SU-DHL-6 (cell line): ENCODE results near the gene GEMIN4.

ENCODE experiments used
- H2AFZ ChIP-seq: fragments of 200-600 bp; sonication (generic); 2 replicates; pipeline ENCODE4 v1.6.1; 2014; ENCODE audit warnings: low read depth, mild to moderate bottlenecking, moderate library complexity, mixed read lengths, antibody characterized with exemption, low read length; ENCODE audit not compliant: severe bottlenecking
- H3F3A ChIP-seq: fragments of 200-600 bp; shearing (Covaris generic); 2 replicates; pipeline ENCODE4 v1.6.0; 2016; ENCODE audit warnings: antibody characterized with exemption, mild to moderate bottlenecking; ENCODE audit not compliant: insufficient read depth
- H3K27ac ChIP-seq: fragments of 200-600 bp; sonication (generic); 2 replicates; pipeline ENCODE4 v1.5.1; 2016; ENCODE audit warnings: low read depth, mild to moderate bottlenecking, low read length, moderate library complexity, mixed read lengths
- H3K27me3 ChIP-seq: fragments of 200-600 bp; sonication (generic), shearing (Covaris generic); 2 replicates; pipeline ENCODE4 v1.6.0; 2014; ENCODE audit warnings: mild to moderate bottlenecking, low read length
- H3K36me3 ChIP-seq: fragments of 200-600 bp; sonication (generic); 2 replicates; pipeline ENCODE4 v1.6.1; 2014; ENCODE audit warnings: mild to moderate bottlenecking, low read length, mixed read lengths
- H3K4me2 ChIP-seq: fragments of 300-600, 200-600 bp; shearing (Covaris generic), sonication (generic); 2 replicates; pipeline ENCODE4 v1.6.0; 2014; ENCODE audit warnings: low read length, low read depth, mild to moderate bottlenecking; ENCODE audit not compliant: poor library complexity, severe bottlenecking
- H3K4me3 ChIP-seq: fragments of 200-600 bp; sonication (generic); 2 replicates; pipeline ENCODE4 v1.5.1; 2014; ENCODE audit warnings: antibody characterized with exemption, low read length, mild to moderate bottlenecking, mixed read lengths; ENCODE audit not compliant: insufficient read depth, poor library complexity, severe bottlenecking
- H3K79me2 ChIP-seq: fragments of 200-600 bp; sonication (generic); 2 replicates; pipeline ENCODE4 v1.6.1; 2014; ENCODE audit warnings: mild to moderate bottlenecking, low read length, moderate library complexity; ENCODE audit not compliant: insufficient read depth
- H3K9ac ChIP-seq: fragments of 200-600 bp; sonication (generic); 2 replicates; pipeline ENCODE4 v1.7.0; 2014; ENCODE audit warnings: mild to moderate bottlenecking, low read length
- H3K9me2 ChIP-seq: fragments of 200-600 bp; sonication (generic); replicated peaks from 2 replicates; pipeline ENCODE4 v1.6.1; 2014; ENCODE audit warnings: low read length; ENCODE audit not compliant: insufficient read depth
- H3K9me3 ChIP-seq: fragments of 200-600 bp; sonication (generic); 2 replicates; pipeline ENCODE4 v1.6.1; 2014; ENCODE audit warnings: low read length, mixed read lengths; ENCODE audit not compliant: insufficient read depth
- H4K20me1 ChIP-seq: fragments of 200-600 bp; sonication (generic); 2 replicates; pipeline ENCODE4 v1.6.1; 2014; ENCODE audit warnings: low read depth, mild to moderate bottlenecking, antibody characterized with exemption, low read length, moderate library complexity, mixed read lengths
- CTCF ChIP-seq: fragments of 200-600 bp; sonication (generic); IDR thresholded peaks from one replicate; pipeline ENCODE4 v1.5.1; 2017; ENCODE audit warnings: antibody characterized with exemption, mild to moderate bottlenecking, low read length, moderate library complexity; ENCODE audit not compliant: insufficient read depth, poor library complexity, severe bottlenecking
- EZH2phosphoT487 ChIP-seq: fragments of 200-600 bp; sonication (generic), shearing (Covaris generic); conservative IDR thresholded peaks from 2 replicates; pipeline ENCODE4 v1.6.1; 2018; ENCODE audit warnings: mild to moderate bottlenecking, antibody characterized with exemption, low read length, moderate library complexity, mixed read lengths

GEMIN4 gene

GRCh38 chr17:752002-752619, at the start of gene GEMIN4:
Gene GEMIN4, minus strand, starts transcription at chr17:752264. Its CDS starts 122 bp downstream, at chr17:752142.
- Histone ChIP-seq H3K9me2 (no peaks in the 10 kb centered on the region), H4K20me1 (peaks cover 2% of the 10 kb centered on the region; the same call in 1 of the 2 replicates), H3K27me3 (no peaks in the 10 kb centered on the region), H3K9me3 (no peaks in the 10 kb centered on the region), H2AFZ (peak within 1 kb of the TSS; percentile 95), H3K36me3 (no peaks in the 10 kb centered on the region), H3K4me3 (peak within 1 kb of the TSS; percentile 91), H3K79me2 (peaks cover 44% of the 10 kb centered on the region), H3F3A (peaks cover 20% of the 10 kb centered on the region), H3K27ac (peak within 1 kb of the TSS; percentile 73), H3K4me2 (peak within 1 kb of the TSS; percentile 95), H3K9ac (peak within 1 kb of the TSS; percentile 98)
- TF ChIP-seq EZH2phosphoT487 (no peak), CTCF (peak; percentile 57)

GRCh38 chr17:801660-802059, 49.6 kb upstream of the GEMIN4 start:
- H3F3A ChIP-seq = no peaks in the 10 kb centered on the region
- no peaks in the 10 kb centered on the region for H3K79me2 ChIP-seq
- H2AFZ ChIP-seq = no peak overlapping the region
- no peaks in the 10 kb centered on the region for H4K20me1 ChIP-seq
- TF ChIP-seq EZH2phosphoT487 (no peak), CTCF (no peak)
- H3K27me3 ChIP-seq = no peaks in the 10 kb centered on the region
- no peak overlapping the region for H3K9ac ChIP-seq
- H3K9me2 ChIP-seq = no peaks in the 10 kb centered on the region
- no peaks in the 10 kb centered on the region for H3K9me3 ChIP-seq
- no peak overlapping the region for H3K4me2 ChIP-seq
- no peaks in the 10 kb centered on the region for H3K36me3 ChIP-seq
- H3K27ac ChIP-seq = no peak overlapping the region
- no peak overlapping the region for H3K4me3 ChIP-seq

- no peaks in the 10 kb centered on the region for H3K79me2 ChIP-seq
- no peaks in the 10 kb centered on the region for H3K9me3 ChIP-seq
- no peak overlapping the region for H3K4me3 ChIP-seq
- no peaks in the 10 kb centered on the region for H4K20me1 ChIP-seq
- no peaks in the 10 kb centered on the region for H3K9me2 ChIP-seq
- H3K9ac ChIP-seq = no peak overlapping the region
- H3K36me3 ChIP-seq = no peaks in the 10 kb centered on the region
- no peaks in the 10 kb centered on the region for H3F3A ChIP-seq
- TF ChIP-seq CTCF (no peak), EZH2phosphoT487 (no peak)
- no peaks in the 10 kb centered on the region for H3K27me3 ChIP-seq
- H3K27ac ChIP-seq = no peak overlapping the region
- no peak overlapping the region for H2AFZ ChIP-seq
- no peak overlapping the region for H3K4me2 ChIP-seq
These were observed 48.6 kb upstream of the GEMIN4 start for GRCh38 chr17:800446-801242.
